ES-I3 (cell line): ENCODE results near the gene MGA.
A peak's percentile ranks its signal among the peaks of the same experiment; 100 is the strongest.

Experiments used
- H3K36me3 ChIP-seq: 2 replicates; pipeline ENCODE4 v1.6.1; 2013; ENCODE audit warnings: mild to moderate bottlenecking, low read length, control low read depth, moderate library complexity; ENCODE audit not compliant: insufficient read depth
- H3K4me1 ChIP-seq: 2 replicates; pipeline ENCODE4 v1.6.1; 2013; ENCODE audit warnings: mild to moderate bottlenecking, control low read depth, low read length; ENCODE audit not compliant: insufficient read depth
- H3K9ac ChIP-seq: 2 replicates; pipeline ENCODE4 v1.6.1; 2013; ENCODE audit warnings: low read depth, mild to moderate bottlenecking, low read length, moderate library complexity
- H3K9me3 ChIP-seq: 2 replicates; pipeline ENCODE4 v1.6.1; 2013; ENCODE audit warnings: mild to moderate bottlenecking, low read length, moderate library complexity; ENCODE audit not compliant: control insufficient read depth, insufficient read depth

Gene MGA

DNA sequence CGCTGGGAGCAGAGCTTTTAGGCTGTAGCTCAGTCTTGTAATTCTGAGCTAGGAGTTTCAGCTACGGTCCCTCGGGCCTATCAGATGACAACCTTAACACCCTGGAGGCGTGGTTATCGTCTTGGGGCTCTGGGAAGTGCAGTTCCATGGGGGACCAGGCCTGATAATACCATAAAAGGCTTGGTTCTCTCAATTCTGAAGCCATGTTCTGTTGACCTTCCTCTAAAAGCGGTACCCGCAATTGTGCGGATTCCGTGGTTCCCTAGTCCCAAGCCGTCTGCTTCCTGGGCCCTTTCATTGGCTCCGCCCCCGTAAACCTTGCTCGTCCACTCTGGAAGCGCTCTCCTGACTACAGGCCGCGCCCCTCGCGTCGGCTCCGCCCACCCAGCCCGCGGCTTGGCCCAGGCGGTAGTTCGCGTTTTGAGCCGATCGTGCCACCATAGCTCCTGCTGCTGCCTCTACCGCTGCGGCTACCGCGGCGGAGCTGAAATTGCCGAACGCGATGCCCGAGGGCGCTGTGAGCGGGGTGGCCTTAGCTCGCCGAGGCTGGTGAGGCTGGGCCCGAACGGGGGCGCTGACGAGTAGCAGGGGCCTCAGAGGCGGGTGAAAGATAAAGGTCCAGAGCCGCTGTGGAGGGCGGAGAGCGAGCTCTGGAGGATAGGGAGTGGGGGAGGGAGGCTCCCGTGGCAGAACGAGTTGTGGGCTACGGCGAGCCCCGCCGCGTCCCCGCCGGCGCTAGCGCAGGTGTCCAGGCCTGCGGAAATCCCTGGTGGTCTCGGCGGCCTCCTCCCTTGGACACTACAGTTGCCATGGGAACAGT lies 114.1 kb downstream of the MGA start, which contains the start of gene MAPKBP1:
Gene MAPKBP1, plus strand, starts transcription at position 423 of the 820 bp plus-strand sequence. CDS start 792 bp downstream, outside the sequence.
- peak within 1 kb of the TSS; percentile 61 for H3K9ac ChIP-seq
- H3K4me1 ChIP-seq = peaks cover 26% of the 10 kb centered on the region
- no peaks in the 10 kb centered on the region for H3K36me3 ChIP-seq
- H3K9me3 ChIP-seq = no peaks in the 10 kb centered on the region

GRCh38 chr15:41774882-41775417 lies 114.7 kb downstream of the MGA start:
- H3K9ac ChIP-seq = peak overlapping the region; percentile 61
- H3K4me1 ChIP-seq = peaks cover 30% of the 10 kb centered on the region
- no peaks in the 10 kb centered on the region for H3K36me3 ChIP-seq
- no peaks in the 10 kb centered on the region for H3K9me3 ChIP-seq

- H3K4me1 ChIP-seq = peaks cover 37% of the 10 kb centered on the region
Measured at GRCh38 chr15:41775651-41776050, 115.4 kb downstream of the MGA start.

DNA sequence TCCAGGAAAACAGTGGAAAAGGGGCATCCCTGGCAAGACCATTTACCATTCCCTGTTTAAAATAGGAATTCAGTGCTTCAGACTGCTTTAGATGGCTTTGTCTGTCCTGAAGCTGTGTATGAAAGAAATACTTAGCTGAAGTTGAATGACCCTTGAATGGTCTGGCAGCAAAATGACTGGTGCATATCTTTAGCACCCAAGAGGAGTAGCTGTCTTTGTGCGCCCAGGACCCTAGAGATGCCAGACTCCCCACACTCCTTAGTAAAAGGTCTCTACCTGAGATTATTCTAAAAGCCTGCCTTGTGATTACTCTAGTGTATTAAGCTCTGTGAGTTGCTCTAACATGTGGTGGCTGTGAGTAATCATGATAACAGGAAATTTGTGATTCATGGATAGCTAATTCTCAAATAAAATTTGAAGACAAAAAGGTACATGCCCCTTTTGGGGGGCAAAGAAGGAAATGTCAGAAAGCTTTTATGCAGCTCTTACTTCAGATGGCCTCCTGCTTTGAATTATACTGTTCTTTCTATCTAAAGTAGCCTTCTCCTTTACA lies 117.3 kb downstream of the MGA start:
- peaks cover 39% of the 10 kb centered on the region for H3K4me1 ChIP-seq
- no peaks in the 10 kb centered on the region for H3K36me3 ChIP-seq
- H3K9me3 ChIP-seq = no peaks in the 10 kb centered on the region
- no peak overlapping the region for H3K9ac ChIP-seq

More at GRCh38 chr15:41775651-41776050, 115.4 kb downstream of the MGA start:
- peak overlapping the region; percentile 61; the same call in 1 of the 2 replicates for H3K9ac ChIP-seq
- no peaks in the 10 kb centered on the region for H3K9me3 ChIP-seq
- no peaks in the 10 kb centered on the region for H3K36me3 ChIP-seq

DNA sequence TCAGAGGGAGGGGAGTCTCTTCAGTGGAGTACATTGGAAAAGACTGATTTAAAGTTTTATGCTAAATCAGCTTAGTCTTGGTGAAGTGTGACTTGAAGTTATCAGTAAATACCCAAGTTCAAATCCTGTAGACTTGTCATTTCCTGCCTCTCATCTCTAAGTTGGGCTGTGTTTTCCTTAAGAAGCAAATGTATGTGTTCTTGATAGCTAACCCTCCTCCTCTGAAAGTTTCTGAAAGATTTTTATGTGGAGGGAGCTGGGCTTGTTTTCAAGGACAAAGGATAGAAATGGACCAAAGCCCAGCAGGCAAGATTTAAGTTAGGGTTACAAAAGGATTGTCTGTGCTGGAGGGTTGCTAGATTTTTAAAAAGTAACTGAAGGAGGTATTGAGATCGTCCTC lies 118.3 kb downstream of the MGA start:
- H3K36me3 ChIP-seq = no peaks in the 10 kb centered on the region
- peaks cover 39% of the 10 kb centered on the region for H3K4me1 ChIP-seq
- no peak overlapping the region for H3K9ac ChIP-seq
- no peaks in the 10 kb centered on the region for H3K9me3 ChIP-seq

GRCh38 chr15:41779662-41780157 lies 119.5 kb downstream of the MGA start:
- Histone ChIP-seq H3K36me3 (no peaks in the 10 kb centered on the region), H3K9ac (no peak overlapping the region), H3K4me1 (peaks cover 39% of the 10 kb centered on the region), H3K9me3 (no peaks in the 10 kb centered on the region)

DNA sequence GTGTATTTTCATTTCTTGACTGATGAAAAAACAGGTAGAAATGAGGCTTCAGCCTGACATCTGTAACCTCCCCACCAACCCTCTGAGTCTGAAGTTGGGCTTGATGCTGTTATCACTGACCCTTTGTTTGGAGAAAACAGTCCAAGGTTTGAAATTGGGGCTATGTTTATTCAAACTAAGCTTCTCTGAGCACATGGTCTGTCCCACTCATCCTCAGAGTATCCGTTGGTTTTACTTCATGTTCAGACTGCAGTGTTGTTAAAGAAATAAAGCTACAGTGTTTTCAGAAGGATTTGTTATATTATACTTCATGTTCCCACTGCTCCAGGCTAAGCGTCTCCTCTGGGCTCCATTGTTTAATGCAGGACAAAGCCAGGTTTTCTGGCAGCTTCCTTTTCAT lies 120.1 kb downstream of the MGA start:
- Histone ChIP-seq H3K9ac (no peak overlapping the region), H3K9me3 (no peaks in the 10 kb centered on the region), H3K4me1 (peaks cover 39% of the 10 kb centered on the region), H3K36me3 (no peaks in the 10 kb centered on the region)

DNA sequence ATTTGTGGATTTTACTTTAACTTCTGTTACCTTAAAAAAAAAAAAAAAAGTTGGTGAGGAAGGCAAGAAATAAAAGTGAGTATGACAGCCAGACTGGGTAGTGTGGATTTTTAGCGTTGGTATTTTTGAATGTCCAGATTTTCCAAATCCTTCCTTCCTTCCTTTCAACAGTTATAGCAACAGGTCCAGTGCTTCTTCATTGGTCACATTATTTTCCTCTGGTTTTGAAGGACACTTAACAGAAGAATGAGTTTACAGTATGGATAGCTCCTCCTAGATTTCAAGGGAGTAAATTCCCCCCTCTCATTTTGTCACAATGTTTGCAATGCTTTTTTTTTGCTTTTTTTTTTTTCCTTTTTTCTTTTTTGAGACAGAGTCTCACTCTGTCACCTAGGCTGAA lies 120.5 kb downstream of the MGA start:
- Histone ChIP-seq H3K9ac (no peak overlapping the region), H3K9me3 (no peaks in the 10 kb centered on the region), H3K4me1 (peaks cover 39% of the 10 kb centered on the region), H3K36me3 (no peaks in the 10 kb centered on the region)

GRCh38 chr15:41782371-41783282 lies 122.4 kb downstream of the MGA start:
- Histone ChIP-seq H3K9ac (no peak overlapping the region), H3K9me3 (no peaks in the 10 kb centered on the region), H3K4me1 (peaks cover 28% of the 10 kb centered on the region), H3K36me3 (no peaks in the 10 kb centered on the region)

- H3K4me1 ChIP-seq = peaks cover 24% of the 10 kb centered on the region
- H3K36me3 ChIP-seq = no peaks in the 10 kb centered on the region
- H3K9me3 ChIP-seq = no peaks in the 10 kb centered on the region
- no peak overlapping the region for H3K9ac ChIP-seq
Measured at GRCh38 chr15:41783296-41783695, 123.1 kb downstream of the MGA start.

DNA sequence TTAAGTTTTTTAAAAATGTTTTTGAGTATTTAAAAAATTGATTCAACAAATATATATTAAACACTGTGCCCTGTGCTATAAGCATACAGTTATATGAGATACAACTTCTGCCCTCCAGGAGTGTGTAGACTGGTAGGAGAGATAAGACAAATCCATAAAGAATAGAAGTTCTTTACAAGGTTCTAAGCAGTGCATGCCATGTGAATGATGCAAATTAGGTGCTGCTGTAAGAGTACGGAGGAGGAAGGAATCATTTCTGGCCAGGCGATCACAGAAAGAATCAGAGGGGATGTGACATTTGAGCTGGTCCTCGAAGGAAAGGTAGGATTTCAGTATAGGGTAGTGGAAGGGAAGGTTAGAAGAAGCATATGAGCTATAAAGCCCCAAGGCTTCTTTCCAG lies 128.1 kb downstream of the MGA start:
- H3K4me1 ChIP-seq = peaks cover 31% of the 10 kb centered on the region
- no peak overlapping the region for H3K9ac ChIP-seq
- H3K36me3 ChIP-seq = no peaks in the 10 kb centered on the region
- no peaks in the 10 kb centered on the region for H3K9me3 ChIP-seq

- Histone ChIP-seq H3K36me3 (no peaks in the 10 kb centered on the region), H3K4me1 (peaks cover 31% of the 10 kb centered on the region), H3K9me3 (no peaks in the 10 kb centered on the region), H3K9ac (no peak overlapping the region)
Measured at GRCh38 chr15:41789236-41789635, 129.0 kb downstream of the MGA start.

DNA sequence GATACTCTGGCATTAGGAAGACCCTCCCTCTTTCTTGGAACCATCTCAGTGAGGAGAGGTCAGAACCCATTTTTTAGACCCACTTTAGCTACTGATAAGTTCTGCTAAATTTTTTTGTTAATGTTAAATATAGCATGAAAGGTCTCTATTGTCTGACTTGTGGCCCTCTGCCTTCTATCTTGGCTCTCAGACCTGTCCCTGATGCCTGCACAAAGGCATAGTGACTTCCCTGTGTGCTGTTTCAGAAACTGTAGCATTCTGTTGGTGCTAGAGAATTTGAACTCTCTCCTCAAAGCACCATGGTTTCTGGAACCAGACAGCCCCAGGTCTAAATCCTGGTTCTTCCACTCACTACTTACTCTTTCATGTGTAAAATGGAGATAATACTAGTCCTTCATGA lies 129.5 kb downstream of the MGA start:
- no peak overlapping the region for H3K9ac ChIP-seq
- no peaks in the 10 kb centered on the region for H3K36me3 ChIP-seq
- H3K9me3 ChIP-seq = no peaks in the 10 kb centered on the region
- peaks cover 31% of the 10 kb centered on the region for H3K4me1 ChIP-seq

DNA sequence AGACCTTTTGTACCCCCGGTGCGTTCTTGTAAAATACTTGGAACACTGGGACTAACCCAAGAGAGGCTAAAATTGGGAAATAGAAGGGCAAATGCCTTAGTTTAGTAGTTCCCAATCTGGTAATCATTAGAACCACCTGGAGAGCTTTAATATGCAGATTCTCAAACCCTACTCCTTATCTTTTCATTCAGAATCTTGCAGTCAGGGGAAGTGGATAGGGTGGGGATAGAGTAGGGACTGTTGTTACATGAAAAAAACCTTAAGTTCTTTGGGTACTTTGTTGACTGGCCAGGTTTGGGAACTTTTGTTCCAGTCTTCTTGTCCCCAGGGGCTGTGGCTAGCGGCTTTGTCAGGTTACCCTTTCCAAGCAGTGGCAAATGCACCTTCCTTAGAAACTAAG lies 130.0 kb downstream of the MGA start:
- no peaks in the 10 kb centered on the region for H3K9me3 ChIP-seq
- H3K9ac ChIP-seq = no peak overlapping the region
- peaks cover 31% of the 10 kb centered on the region for H3K4me1 ChIP-seq
- H3K36me3 ChIP-seq = no peaks in the 10 kb centered on the region
